Neural progenitor cell (in vitro differentiated cells): ENCODE measurements around the gene DHX40. TPM values are rescaled to one million over a fixed set of nuclear protein-coding genes. Genes with fewer than 3 reads are reported as not detected.

ENCODE experiments used
- DNase-seq: peaks from one replicate; pipeline ENCODE4 v3.0.0-alpha.2; 2016; ENCODE audit warnings: low spot score
- H2AFZ ChIP-seq: fragments of 200-600 bp; sonication (generic); replicated peaks from 2 replicates; pipeline ENCODE4 v1.6.1; 2016; ENCODE audit warnings: antibody characterized with exemption
- H3F3A ChIP-seq: fragments of 200-600 bp; sonication (generic); 2 replicates; pipeline ENCODE4 v1.6.1; 2016; ENCODE audit warnings: antibody characterized with exemption, low read depth
- H3K27ac ChIP-seq: fragments of 200-600 bp; sonication (generic); 2 replicates; pipeline ENCODE4 v1.5.1; 2016; ENCODE audit warnings: mild to moderate bottlenecking
- H3K27me3 ChIP-seq: fragments of 200-600 bp; sonication (generic); 2 replicates; pipeline ENCODE4 v1.6.1; 2016; ENCODE audit warnings: mild to moderate bottlenecking, moderate library complexity
- H3K36me3 ChIP-seq: fragments of 200-600 bp; sonication (generic); 2 replicates; pipeline ENCODE4 v1.5.1; 2016
- H3K4me1 ChIP-seq: fragments of 200-600 bp; sonication (generic); 2 replicates; pipeline ENCODE4 v1.6.1; 2016; ENCODE audit warnings: mixed run types
- H3K4me2 ChIP-seq: fragments of 200-600 bp; sonication (generic); 2 replicates; pipeline ENCODE4 v1.6.1; 2016
- H3K4me3 ChIP-seq: fragments of 200-600 bp; sonication (generic); 2 replicates; pipeline ENCODE4 v1.5.1; 2016
- H3K79me2 ChIP-seq: fragments of 200-600 bp; sonication (generic); 2 replicates; pipeline ENCODE4 v1.6.1; 2016; ENCODE audit warnings: low read depth
- H3K9ac ChIP-seq: fragments of 200-600 bp; sonication (generic); 2 replicates; pipeline ENCODE4 v1.6.1; 2016
- H3K9me3 ChIP-seq: fragments of 200-600 bp; sonication (generic); 2 replicates; pipeline ENCODE4 v1.5.1; 2016; ENCODE audit warnings: low read depth
- H4K20me1 ChIP-seq: fragments of 200-600 bp; sonication (generic); 2 replicates; pipeline ENCODE4 v1.6.1; 2016; ENCODE audit warnings: low read depth
- H3K27ac Mint-ChIP-seq: 3 replicates; pipeline ENCODE4 v1.8.0; 2021; ENCODE audit warnings: mixed read lengths
- H3K27me3 Mint-ChIP-seq: 2 replicates; pipeline ENCODE4 v1.8.0; 2022; ENCODE audit warnings: low read depth, mild to moderate bottlenecking, inconsistent platforms, moderate library complexity, mixed read lengths; ENCODE audit not compliant: insufficient read depth
- H3K36me3 Mint-ChIP-seq: 3 replicates; pipeline ENCODE4 v1.8.0; 2021; ENCODE audit warnings: mixed read lengths
- H3K4me1 Mint-ChIP-seq: 3 replicates; pipeline ENCODE4 v1.8.0; 2021; ENCODE audit warnings: mixed read lengths
- H3K4me3 Mint-ChIP-seq: 3 replicates; pipeline ENCODE4 v1.8.0; 2021; ENCODE audit warnings: mild to moderate bottlenecking, moderate library complexity, mixed read lengths
- H3K9me3 Mint-ChIP-seq: 3 replicates; pipeline ENCODE4 v1.8.0; 2020; ENCODE audit warnings: mixed read lengths
- EZH2 ChIP-seq: fragments of 200-600 bp; sonication (generic); IDR thresholded peaks from 2 replicates; pipeline ENCODE4 v1.6.1; 2017; ENCODE audit warnings: antibody characterized with exemption, mild to moderate bottlenecking, moderate library complexity
- EZH2phosphoT487 ChIP-seq: fragments of 200-600 bp; sonication (generic); IDR thresholded peaks from 2 replicates; pipeline ENCODE4 v1.6.1; 2017; ENCODE audit warnings: antibody characterized with exemption
- total RNA-seq: library from RNA; depleted of rRNA; stranded (reverse); fragments of >200 nt; gene quantifications from 2 replicates; pipeline ENCODE4 v1.2.3, GENCODE V29; 2015; ENCODE audit warnings: low replicate concordance
- TF ChIP-seq, protein P1 (sequence below): fragments of 200-600 bp; sonication (generic); IDR thresholded peaks from 2 replicates; pipeline ENCODE4 v1.5.1; 2017; ENCODE audit warnings: antibody characterized with exemption, mild to moderate bottlenecking

Gene DHX40
- total RNA-seq, 1 donor from 2014 or later = 108 TPM

DNA sequence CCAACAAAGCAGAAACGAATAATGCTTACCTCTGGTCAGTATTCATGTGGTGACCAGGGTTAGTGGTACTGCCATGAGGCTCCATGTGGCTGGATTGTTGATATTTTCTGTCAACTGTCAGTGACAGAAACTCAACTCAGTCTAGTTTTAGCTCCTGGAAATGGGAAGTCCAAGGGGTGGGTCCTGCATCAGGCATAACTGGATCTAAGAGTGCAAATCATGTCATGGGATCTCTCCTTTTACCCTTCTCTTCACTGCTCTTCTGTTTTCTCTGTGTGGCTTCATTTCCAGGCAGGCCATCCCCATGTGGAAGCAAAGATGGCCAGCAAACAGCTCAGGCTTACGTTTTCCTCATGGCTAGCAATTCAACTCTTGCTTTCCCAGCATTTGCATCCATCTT, 39.0 kb upstream of the DHX40 start:
- no peak overlapping the region for H3K4me3 ChIP-seq
- no peaks in the 10 kb centered on the region for H3K79me2 ChIP-seq
- H3K9me3 Mint-ChIP-seq = no peaks in the 10 kb centered on the region
- H3K27ac Mint-ChIP-seq = no peak overlapping the region
- DNase-seq = no peak
- no peaks in the 10 kb centered on the region for H3K36me3 Mint-ChIP-seq
- H3K4me1 Mint-ChIP-seq = no peaks in the 10 kb centered on the region
- no peaks in the 10 kb centered on the region for H3K36me3 ChIP-seq
- H4K20me1 ChIP-seq = no peaks in the 10 kb centered on the region
- H3K9ac ChIP-seq = no peak overlapping the region
- H3K4me1 ChIP-seq = no peaks in the 10 kb centered on the region
- no peaks in the 10 kb centered on the region for H3K27me3 Mint-ChIP-seq
- no peak overlapping the region for H3K4me2 ChIP-seq
- TF ChIP-seq, protein P1, sequence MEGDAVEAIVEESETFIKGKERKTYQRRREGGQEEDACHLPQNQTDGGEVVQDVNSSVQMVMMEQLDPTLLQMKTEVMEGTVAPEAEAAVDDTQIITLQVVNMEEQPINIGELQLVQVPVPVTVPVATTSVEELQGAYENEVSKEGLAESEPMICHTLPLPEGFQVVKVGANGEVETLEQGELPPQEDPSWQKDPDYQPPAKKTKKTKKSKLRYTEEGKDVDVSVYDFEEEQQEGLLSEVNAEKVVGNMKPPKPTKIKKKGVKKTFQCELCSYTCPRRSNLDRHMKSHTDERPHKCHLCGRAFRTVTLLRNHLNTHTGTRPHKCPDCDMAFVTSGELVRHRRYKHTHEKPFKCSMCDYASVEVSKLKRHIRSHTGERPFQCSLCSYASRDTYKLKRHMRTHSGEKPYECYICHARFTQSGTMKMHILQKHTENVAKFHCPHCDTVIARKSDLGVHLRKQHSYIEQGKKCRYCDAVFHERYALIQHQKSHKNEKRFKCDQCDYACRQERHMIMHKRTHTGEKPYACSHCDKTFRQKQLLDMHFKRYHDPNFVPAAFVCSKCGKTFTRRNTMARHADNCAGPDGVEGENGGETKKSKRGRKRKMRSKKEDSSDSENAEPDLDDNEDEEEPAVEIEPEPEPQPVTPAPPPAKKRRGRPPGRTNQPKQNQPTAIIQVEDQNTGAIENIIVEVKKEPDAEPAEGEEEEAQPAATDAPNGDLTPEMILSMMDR = no peak
- H3F3A ChIP-seq = no peaks in the 10 kb centered on the region
- no peak overlapping the region for H3K4me3 Mint-ChIP-seq
- peak overlapping the region; percentile 7 for H2AFZ ChIP-seq
- no peaks in the 10 kb centered on the region for H3K27me3 ChIP-seq
- no peak overlapping the region for H3K27ac ChIP-seq
- H3K9me3 ChIP-seq = no peaks in the 10 kb centered on the region

DNA sequence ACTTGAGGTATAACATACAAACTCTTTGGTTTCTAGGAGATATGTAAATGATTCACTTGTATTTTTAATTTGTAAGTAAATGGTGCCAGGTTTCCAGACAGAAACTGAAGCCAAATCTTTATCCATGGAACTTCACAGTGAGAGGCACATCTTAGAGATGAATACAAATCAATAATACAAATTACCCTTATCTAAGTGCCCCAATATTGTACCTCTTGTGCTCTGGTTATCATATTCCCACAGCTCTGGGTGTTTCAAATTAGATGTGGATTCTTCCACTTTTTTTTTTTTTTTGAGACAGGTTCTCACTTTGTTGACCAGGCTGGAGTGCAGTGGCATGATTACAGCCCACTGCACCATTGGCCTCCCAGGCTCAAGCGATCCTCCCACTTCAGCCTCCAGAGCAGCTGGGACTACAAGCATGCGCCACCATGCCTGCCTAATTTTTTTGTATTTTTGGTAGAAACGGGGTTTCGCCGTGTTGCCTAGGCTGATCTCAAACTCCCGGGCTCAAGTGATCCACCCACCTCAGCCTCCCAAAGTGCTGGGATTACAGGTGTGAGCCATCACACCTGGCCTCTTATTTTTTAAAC, 38.0 kb upstream of the DHX40 start:
- Mint-ChIP-seq H3K27me3 (no peaks in the 10 kb centered on the region), H3K36me3 (no peaks in the 10 kb centered on the region), H3K27ac (no peak overlapping the region), H3K4me3 (no peak overlapping the region), H3K4me1 (no peaks in the 10 kb centered on the region), H3K9me3 (no peaks in the 10 kb centered on the region)
- no peak overlapping the region for H3K9ac ChIP-seq
- H3K4me2 ChIP-seq = no peak overlapping the region
- no peaks in the 10 kb centered on the region for H4K20me1 ChIP-seq
- no peak for DNase-seq
- no peaks in the 10 kb centered on the region for H3K79me2 ChIP-seq
- no peak for TF ChIP-seq EZH2phosphoT487
- TF ChIP-seq, protein P1 = no peak
- TF ChIP-seq EZH2 = no peak
- H2AFZ ChIP-seq = no peak overlapping the region
- no peak overlapping the region for H3K27ac ChIP-seq
- H3K9me3 ChIP-seq = no peaks in the 10 kb centered on the region
- H3K36me3 ChIP-seq = no peaks in the 10 kb centered on the region
- no peak overlapping the region for H3K4me3 ChIP-seq
- no peaks in the 10 kb centered on the region for H3K27me3 ChIP-seq
- H3F3A ChIP-seq = no peaks in the 10 kb centered on the region
- H3K4me1 ChIP-seq = no peaks in the 10 kb centered on the region

DNA sequence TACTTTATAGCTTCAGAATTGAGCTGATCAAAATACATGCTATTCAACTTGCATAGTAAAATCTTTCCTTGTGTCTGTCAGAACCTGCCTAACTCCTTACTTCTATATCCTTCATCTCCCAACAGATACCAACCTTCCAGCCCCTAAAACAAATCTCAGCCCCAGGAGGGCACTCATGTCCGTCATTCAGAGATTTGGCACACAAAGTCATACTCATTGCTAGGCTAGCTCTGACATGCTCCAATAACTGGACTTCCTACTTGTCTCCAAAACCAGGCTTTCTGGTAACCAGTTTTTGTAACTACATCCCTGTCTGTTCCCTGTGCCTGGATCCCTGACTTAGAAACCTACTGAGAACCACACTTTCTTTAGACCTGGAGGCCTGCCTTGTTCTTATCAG, 37.5 kb upstream of the DHX40 start:
- no peak for DNase-seq

More for the DNA sequence above, 37.5 kb upstream of the DHX40 start:
- H3K27ac Mint-ChIP-seq = no peak overlapping the region
- Histone ChIP-seq H3K4me3 (no peak overlapping the region), H2AFZ (no peak overlapping the region), H3K9ac (no peak overlapping the region), H3K27me3 (no peaks in the 10 kb centered on the region), H4K20me1 (no peaks in the 10 kb centered on the region), H3K36me3 (no peaks in the 10 kb centered on the region), H3K27ac (no peak overlapping the region), H3F3A (no peaks in the 10 kb centered on the region), H3K4me1 (no peaks in the 10 kb centered on the region), H3K79me2 (no peaks in the 10 kb centered on the region), H3K4me2 (no peak overlapping the region), H3K9me3 (no peaks in the 10 kb centered on the region)
- TF ChIP-seq EZH2phosphoT487 (no peak), EZH2 (no peak)
- TF ChIP-seq, protein P1 = no peak
- no peaks in the 10 kb centered on the region for H3K9me3 Mint-ChIP-seq
- H3K4me1 Mint-ChIP-seq = no peaks in the 10 kb centered on the region
- H3K4me3 Mint-ChIP-seq = no peak overlapping the region
- no peaks in the 10 kb centered on the region for H3K36me3 Mint-ChIP-seq
- H3K27me3 Mint-ChIP-seq = no peaks in the 10 kb centered on the region
